ENCODE measurements around the gene NDEL1.

GRCh38 chr17:8442310-8442709 is 6.6 kb downstream of the NDEL1 start:
- no peak for TF ChIP-seq CTCF (IDR thresholded peaks at IDR 0.05; ENCODE audit: low read depth, low read length, missing input control)
- no peak for TF ChIP-seq REST (IDR thresholded peaks at IDR 0.05)
- TF ChIP-seq HNF4A (conservative IDR thresholded peaks at IDR 0.05), result no peak
- TF ChIP-seq JUND (IDR thresholded peaks at IDR 0.05), result no peak
- no peak for TF ChIP-seq ZBTB33 (IDR thresholded peaks at IDR 0.05)
- TF ChIP-seq RAD21 (IDR thresholded peaks at IDR 0.05), result no peak
- TF ChIP-seq GABPA (IDR thresholded peaks at IDR 0.05 in 1 of 2, conservative IDR thresholded peaks at IDR 0.05 in 1 of 2), result no peak
- TF ChIP-seq SP1 (IDR thresholded peaks at IDR 0.05), result no peak
- TF ChIP-seq YY1 (IDR thresholded peaks at IDR 0.05), result no peak
- no peak for TF ChIP-seq EGR1 (IDR thresholded peaks at IDR 0.05; ENCODE audit: low read depth in 2 of 2)
- TF ChIP-seq ATF3 (IDR thresholded peaks at IDR 0.05), result no peak
